IMR-90 (cell line): ENCODE data around the gene HTT. TPM values are rescaled to one million over a fixed set of nuclear protein-coding genes. Genes with fewer than 3 reads are reported as not detected.

Experiments
- ATAC-seq: fragments of 200-7000 bp; cut with Tn5 transposase; 2 replicates; pipeline ENCODE4 v1.9.1; 2020; ENCODE audit warnings: low read depth, mild to moderate bottlenecking, moderate library complexity
- BruUV-seq: library from RNA; stranded (reverse); fragments of 400-500 nt; replicated peaks from 2 replicates; lab custom pipeline; 2021; lab: Mats Ljungman, UMichigan
- CTCF ChIA-PET: fragments of 300-600 bp; formaldehyde crosslinking; extraction: SDS; loops from one replicate; lab custom pipeline; 2021; ENCODE audit warnings: antibody characterized with exemption; lab: Yijun Ruan, JAX
- POLR2A ChIA-PET: fragments of 300-600 bp; sonication (Branson Sonifier 250); formaldehyde crosslinking; loops from one replicate; lab custom pipeline; 2022; ENCODE audit warnings: antibody characterized with exemption; ENCODE audit not compliant: unreplicated experiment; lab: Charles Lee
- DNase-seq: peaks from one replicate; pipeline ENCODE4 v3.0.0; 2013
- H2AFZ ChIP-seq: replicated peaks from 2 replicates; pipeline ENCODE3; 2013; ENCODE audit warnings: low read length, mild to moderate bottlenecking; ENCODE audit not compliant: poor library complexity
- H2AK5ac ChIP-seq: 2 replicates; pipeline ENCODE4 v1.6.1; 2013; ENCODE audit warnings: low read depth, low read length, inconsistent platforms
- H2AK9ac ChIP-seq: replicated peaks from 2 replicates; pipeline ENCODE3; 2013; ENCODE audit warnings: mild to moderate bottlenecking, low read depth, low read length, moderate library complexity; ENCODE audit not compliant: poor library complexity
- H2BK120ac ChIP-seq: 2 replicates; pipeline ENCODE4 v1.6.1; 2013; ENCODE audit warnings: low read depth, low read length, inconsistent platforms
- H2BK15ac ChIP-seq: 3 replicates; pipeline ENCODE4 v1.6.1; 2013; ENCODE audit warnings: low read depth, low read length, inconsistent platforms
- H2BK20ac ChIP-seq: 2 replicates; pipeline ENCODE4 v1.6.1; 2013; ENCODE audit warnings: low read depth, mild to moderate bottlenecking, inconsistent platforms, low read length, moderate library complexity
- H2BK5ac ChIP-seq: 2 replicates; pipeline ENCODE4 v1.6.1; 2013; ENCODE audit warnings: mild to moderate bottlenecking, low read depth, low read length, inconsistent platforms; ENCODE audit not compliant: poor library complexity, severe bottlenecking
- H3K14ac ChIP-seq: replicated peaks from 2 replicates; pipeline ENCODE4 v1.6.1; 2013; ENCODE audit warnings: low read depth, low read length, inconsistent platforms
- H3K18ac ChIP-seq: 2 replicates; pipeline ENCODE4 v1.6.1; 2013; ENCODE audit warnings: low read depth, low read length, control low read depth
- H3K23ac ChIP-seq: 2 replicates; pipeline ENCODE4 v1.6.1; 2013; ENCODE audit warnings: low read depth, low read length, inconsistent platforms
- H3K27ac ChIP-seq: 2 replicates; pipeline ENCODE4 v1.5.1; 2013; ENCODE audit warnings: mild to moderate bottlenecking, control low read depth, low read length; ENCODE audit not compliant: insufficient read depth
- H3K27me3 ChIP-seq: 2 replicates; pipeline ENCODE4 v1.6.1; 2013; ENCODE audit warnings: low read length; ENCODE audit not compliant: control insufficient read depth, insufficient read depth
- H3K36me3 ChIP-seq: 2 replicates; pipeline ENCODE4 v1.6.1; 2013; ENCODE audit warnings: low read length, mixed read lengths; ENCODE audit not compliant: control insufficient read depth, insufficient read depth
- H3K4ac ChIP-seq: 2 replicates; pipeline ENCODE4 v1.6.1; 2013; ENCODE audit warnings: low read depth, low read length, inconsistent platforms
- H3K4me1 ChIP-seq: 2 replicates; pipeline ENCODE4 v1.6.1; 2013; ENCODE audit warnings: low read length, mixed read lengths; ENCODE audit not compliant: control insufficient read depth, insufficient read depth
- H3K4me2 ChIP-seq: 2 replicates; pipeline ENCODE4 v1.6.1; 2013; ENCODE audit warnings: low read depth, mild to moderate bottlenecking, control low read depth, low read length, moderate library complexity
- H3K4me3 ChIP-seq: 2 replicates; pipeline ENCODE4 v1.5.1; 2013; ENCODE audit warnings: low read depth, mild to moderate bottlenecking, control low read depth, low read length, moderate library complexity; ENCODE audit not compliant: insufficient read depth
- H3K56ac ChIP-seq: 2 replicates; pipeline ENCODE4 v1.6.1; 2013; ENCODE audit warnings: low read length, inconsistent platforms; ENCODE audit not compliant: insufficient read depth; ENCODE audit errors: extremely low read depth
- H3K79me1 ChIP-seq, 2 experiments: 2 replicates each; pipeline ENCODE4 v1.6.1; 2013; ENCODE audit warnings: low read length in 2 of 2, inconsistent platforms in 1 of 2, low read depth in 1 of 2
- H3K9ac ChIP-seq: 2 replicates; pipeline ENCODE4 v1.6.1; 2013; ENCODE audit warnings: low read depth, low read length, control low read depth
- H3K9me1 ChIP-seq: 2 replicates; pipeline ENCODE4 v1.6.1; 2013; ENCODE audit warnings: low read length, inconsistent platforms; ENCODE audit not compliant: insufficient read depth
- H3K9me3 ChIP-seq: 2 replicates; pipeline ENCODE4 v1.6.1; 2013; ENCODE audit warnings: low read length; ENCODE audit not compliant: control insufficient read depth, insufficient read depth
- H4K20me1 ChIP-seq: 2 replicates; pipeline ENCODE4 v1.6.1; 2013; ENCODE audit warnings: low read length, inconsistent platforms; ENCODE audit not compliant: insufficient read depth
- H4K5ac ChIP-seq: 2 replicates; pipeline ENCODE4 v1.6.1; 2013; ENCODE audit warnings: mild to moderate bottlenecking, low read depth, low read length, control low read depth
- H4K8ac ChIP-seq, 2 experiments: 2 replicates each; pipeline ENCODE4 v1.6.1; 2013; ENCODE audit warnings: low read depth in 2 of 2, low read length in 2 of 2, control low read depth in 1 of 2, inconsistent platforms in 1 of 2
- H4K91ac ChIP-seq: 2 replicates; pipeline ENCODE4 v1.6.1; 2013; ENCODE audit warnings: low read depth, low read length, inconsistent platforms; ENCODE audit not compliant: insufficient read depth
- BHLHE40 ChIP-seq: fragments of 150-350 bp; IDR thresholded peaks from 2 replicates; pipeline ENCODE4 v1.6.1; 2016; ENCODE audit warnings: mild to moderate bottlenecking, low read depth, low read length
- CEBPB ChIP-seq: IDR thresholded peaks from 2 replicates; pipeline ENCODE4 v1.6.1; 2012; ENCODE audit warnings: low read depth, low read length, improper control_type of control experiment
- CHD1 ChIP-seq: IDR thresholded peaks from 2 replicates; pipeline ENCODE4 v1.6.1; 2012; ENCODE audit warnings: low read depth, low read length, improper control_type of control experiment
- CTCF ChIP-seq: conservative IDR thresholded peaks from 2 replicates; pipeline ENCODE4 v1.5.1; 2012; ENCODE audit warnings: mild to moderate bottlenecking, low read depth, low read length, improper control_type of control experiment
- ELK1 ChIP-seq: fragments of 150-350 bp; IDR thresholded peaks from 2 replicates; pipeline ENCODE4 v1.6.1; 2016; ENCODE audit warnings: low read depth, mild to moderate bottlenecking, low read length, moderate library complexity, borderline replicate concordance
- FOS ChIP-seq: fragments of 150-350 bp; IDR thresholded peaks from 2 replicates; pipeline ENCODE4 v1.6.1; 2016; ENCODE audit warnings: low read depth, low read length
- MAFK ChIP-seq: IDR thresholded peaks from 2 replicates; pipeline ENCODE4 v1.6.1; 2012; ENCODE audit warnings: low read depth, low read length, improper control_type of control experiment
- MAZ ChIP-seq: IDR thresholded peaks from 2 replicates; pipeline ENCODE4 v1.6.1; 2012; ENCODE audit warnings: low read depth, mild to moderate bottlenecking, low read length, improper control_type of control experiment, moderate library complexity, borderline replicate concordance
- MXI1 ChIP-seq: IDR thresholded peaks from 2 replicates; pipeline ENCODE4 v1.6.1; 2012; ENCODE audit warnings: low read depth, mild to moderate bottlenecking, low read length, moderate library complexity, borderline replicate concordance
- NFE2L2 ChIP-seq: fragments of 150-350 bp; IDR thresholded peaks from 2 replicates; pipeline ENCODE4 v1.6.1; 2016; ENCODE audit warnings: low read depth, mild to moderate bottlenecking, low read length
- POLR2A ChIP-seq: IDR thresholded peaks from 2 replicates; pipeline ENCODE4 v1.6.1; 2012; ENCODE audit warnings: mild to moderate bottlenecking, low read depth, low read length
- RAD21 ChIP-seq: IDR thresholded peaks from 2 replicates; pipeline ENCODE4 v1.6.1; 2012; ENCODE audit warnings: low read length, improper control_type of control experiment
- RCOR1 ChIP-seq: IDR thresholded peaks from 2 replicates; pipeline ENCODE4 v1.6.1; 2012; ENCODE audit warnings: mild to moderate bottlenecking, low read length, improper control_type of control experiment; ENCODE audit not compliant: insufficient replicate concordance
- RFX5 ChIP-seq: IDR thresholded peaks from 2 replicates; pipeline ENCODE4 v1.8.0; 2012; ENCODE audit warnings: low read depth, mild to moderate bottlenecking, low read length, moderate library complexity
- SMC3 ChIP-seq: fragments of 150-350 bp; IDR thresholded peaks from 2 replicates; pipeline ENCODE4 v1.6.1; 2016; ENCODE audit warnings: low read depth, mild to moderate bottlenecking, antibody characterized with exemption, low read length, moderate library complexity
- USF2 ChIP-seq: fragments of 150-350 bp; IDR thresholded peaks from 2 replicates; pipeline ENCODE4 v1.6.1; 2017; ENCODE audit warnings: mild to moderate bottlenecking, antibody characterized with exemption, low read length, low read depth
- WGBS, 2 experiments: methylation state at CpG; one replicate each; pipeline versions ENCODE4 v1.1.5 to v1.1.7; 2013; ENCODE audit warnings: missing lambda C conversion rate in 2 of 2; ENCODE audit not compliant: insufficient read length in 1 of 2; ENCODE audit errors: extremely low coverage in 2 of 2; 5-methylcytosine and 5-hydroxymethylcytosine counted together
- dilution Hi-C: fragments of 300-500 bp; cut with HindIII; formaldehyde crosslinking; loops from one replicate; pipeline ENCODE4 v1.14.3; 2018; ENCODE audit warnings: low sequenced_read_pairs; ENCODE audit not compliant: unreplicated experiment
- in situ Hi-C: fragments of 300-500 bp; cut with MboI; formaldehyde crosslinking; loops from 3 replicates; pipeline ENCODE4 v1.14.3; 2019; ENCODE audit warnings: low sequenced_read_pairs, inconsistent platforms, mixed read lengths
- intact Hi-C: fragments of 100-400 bp; cut with micrococcal nuclease; formaldehyde crosslinking; loops from 2 replicates; pipeline ENCODE4 v1.10.0; 2022
- polyA plus RNA-seq, 3 experiments: library from polyadenylated mRNA; depleted of rRNA; stranded (reverse); fragments of >200 nt; gene quantifications; 2 replicates each; pipeline ENCODE4 v1.2.3, GENCODE V29; 2012; ENCODE audit warnings: low replicate concordance in 1 of 3
- total RNA-seq: library from RNA; depleted of rRNA; stranded (reverse); fragments of >200 nt; gene quantifications from 2 replicates; pipeline ENCODE4 v1.2.3, GENCODE V29; 2012

The HTT gene
- total and polyA plus RNA-seq, 2 of the 4 experiments (the other 2 are of a cell fraction), result 11.6 to 14.3 TPM

GRCh38 chr4:3207531-3208037 lies 133.1 kb downstream of the HTT start:
- no CpG with 5 or more reads among the region's 5 CpGs for WGBS, 2 experiments
- CTCF ChIA-PET, result no interaction called here
- in situ Hi-C loops, result no loop called here

More at GRCh38 chr4:3207531-3208037, 133.1 kb downstream of the HTT start:
- intact Hi-C loops (no loop called here), dilution Hi-C loops (no loop called here)
- Histone ChIP-seq H3K23ac (no peak overlapping the region), H2AK5ac (no peak overlapping the region), H3K56ac (no peak overlapping the region), H3K4me3 (no peak overlapping the region), H2AK9ac (no peak overlapping the region), H3K36me3 (peaks cover 34% of the 10 kb centered on the region), H3K79me1 (peaks cover 0 to 9% of the 10 kb centered on the region in 2 experiments; a peak in 2 of 4 replicates), H3K18ac (no peak overlapping the region), H4K5ac (no peak overlapping the region), H4K91ac (no peak overlapping the region), H4K20me1 (peaks cover 5% of the 10 kb centered on the region; the same call in 1 of the 2 replicates), H3K9me3 (no peaks in the 10 kb centered on the region), H2BK20ac (no peak overlapping the region), H3K4me1 (peaks cover 8% of the 10 kb centered on the region), H3K4ac (no peak overlapping the region), H3K27ac (no peak overlapping the region), H2AFZ (no peak overlapping the region), H2BK5ac (no peak overlapping the region), H3K14ac (no peak overlapping the region), H3K4me2 (no peak overlapping the region), H3K27me3 (no peaks in the 10 kb centered on the region), H2BK120ac (no peak overlapping the region), H3K9me1 (peaks cover 17% of the 10 kb centered on the region), H2BK15ac (no peak overlapping the region), H4K8ac (no peak overlapping the region), H3K9ac (no peak overlapping the region)
- BruUV-seq, result no TSS peak
- TF ChIP-seq FOS (no peak), USF2 (no peak), RCOR1 (no peak), CEBPB (no peak), MXI1 (no peak), SMC3 (no peak), BHLHE40 (no peak), CTCF (no peak), CHD1 (no peak), MAFK (no peak), NFE2L2 (no peak), RFX5 (no peak), MAZ (no peak), POLR2A (no peak), ELK1 (no peak), RAD21 (no peak)
- POLR2A ChIA-PET, result no interaction called here
- ATAC-seq (no peak), DNase-seq (peak; percentile 15)
